ENCODE data around the gene PLK3. TPM values are rescaled to one million over a fixed set of nuclear protein-coding genes. Genes with fewer than 3 reads are reported as not detected.
"Not testable (repeated sequence)": the region's sequence is repeated elsewhere in the genome, so short reads cannot be mapped to it uniquely, and the experiment has no call there.

The PLK3 gene
- 11.7 and 14.9 TPM in 2 replicates for total RNA-seq

DNA sequence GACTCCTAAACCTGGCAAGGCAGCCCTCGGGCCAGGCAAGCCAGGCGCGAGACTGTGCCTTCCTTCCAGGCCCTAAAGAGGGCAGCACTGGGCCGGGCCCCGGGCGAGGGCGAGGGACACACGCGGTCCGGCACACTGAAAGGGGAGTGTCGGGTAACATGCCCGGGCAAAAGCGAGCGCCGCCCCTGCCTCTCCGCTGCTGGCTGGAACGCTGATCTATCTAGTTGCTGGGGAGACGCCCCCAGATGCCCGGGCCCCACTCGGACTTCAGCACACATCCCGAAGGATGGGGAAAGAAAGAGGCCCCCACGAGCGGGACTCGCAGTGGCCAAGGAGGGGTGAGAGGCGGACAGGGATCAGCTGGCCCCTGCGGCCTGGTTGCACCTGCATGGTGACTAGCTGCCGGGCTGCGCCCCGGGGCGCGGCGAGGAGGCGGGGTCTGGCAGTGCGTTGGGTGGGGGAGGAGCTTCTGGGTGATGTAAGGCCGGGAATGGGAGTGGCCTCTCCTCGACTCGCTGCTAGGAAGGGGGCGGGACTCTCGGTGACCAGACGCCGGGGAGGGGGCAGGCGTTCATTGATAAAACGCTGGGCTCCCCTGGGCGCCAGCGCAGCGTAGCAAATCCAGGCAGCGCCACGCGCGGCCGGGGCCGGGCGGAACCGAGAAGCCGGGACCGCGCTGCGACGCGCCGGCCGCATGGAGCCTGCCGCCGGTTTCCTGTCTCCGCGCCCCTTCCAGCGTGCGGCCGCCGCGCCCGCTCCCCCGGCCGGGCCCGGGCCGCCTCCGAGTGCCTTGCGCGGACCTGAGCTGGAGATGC lies at the start of gene PLK3:
Gene PLK3 (plus strand): TSS at position 608 of the 815 bp plus-strand sequence. CDS start 87 bp downstream, at position 695.
- DNase-seq (ENCODE audit: low read depth in 2 of 2) = peak; percentile 96 to 99

DNA sequence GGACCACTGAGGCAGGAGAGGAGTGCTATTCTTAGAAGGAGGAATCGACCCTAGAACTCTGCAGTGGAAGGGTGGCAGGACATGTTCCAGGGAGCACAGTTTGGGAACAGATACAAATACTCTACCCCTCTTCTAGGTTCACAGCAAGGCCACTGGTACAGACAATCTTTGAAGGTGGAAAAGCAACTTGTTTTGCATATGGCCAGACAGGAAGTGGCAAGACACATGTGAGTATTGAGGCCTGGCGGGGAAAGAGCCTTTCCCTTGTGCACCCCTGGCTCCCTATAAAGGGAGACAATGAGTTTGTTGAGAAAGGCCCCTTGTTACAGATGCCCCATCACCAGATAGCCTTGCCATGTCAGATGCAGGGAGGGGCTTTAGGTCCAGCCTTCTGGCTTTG lies 42.8 kb upstream of the PLK3 start:
- DNase-seq (ENCODE audit: low read depth in 2 of 2) = no peak

DNA sequence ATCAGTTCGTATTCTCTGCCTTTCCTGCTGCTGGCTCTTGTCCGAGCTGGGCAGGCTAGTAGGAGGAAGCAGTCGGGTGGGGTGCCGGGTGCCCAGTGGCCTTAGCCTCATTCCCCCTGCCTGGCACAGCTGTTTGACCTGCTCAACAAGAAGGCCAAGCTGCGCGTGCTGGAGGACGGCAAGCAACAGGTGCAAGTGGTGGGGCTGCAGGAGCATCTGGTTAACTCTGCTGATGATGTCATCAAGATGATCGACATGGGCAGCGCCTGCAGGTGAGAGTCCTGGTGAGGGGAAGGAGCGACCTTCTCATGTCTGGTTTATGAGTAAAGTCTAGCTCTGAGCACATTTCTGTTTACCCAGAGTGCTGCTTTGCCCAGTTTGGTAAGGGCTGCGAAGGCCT lies 41.1 kb upstream of the PLK3 start:
- DNase-seq (ENCODE audit: low read depth in 2 of 2) = no peak

DNA sequence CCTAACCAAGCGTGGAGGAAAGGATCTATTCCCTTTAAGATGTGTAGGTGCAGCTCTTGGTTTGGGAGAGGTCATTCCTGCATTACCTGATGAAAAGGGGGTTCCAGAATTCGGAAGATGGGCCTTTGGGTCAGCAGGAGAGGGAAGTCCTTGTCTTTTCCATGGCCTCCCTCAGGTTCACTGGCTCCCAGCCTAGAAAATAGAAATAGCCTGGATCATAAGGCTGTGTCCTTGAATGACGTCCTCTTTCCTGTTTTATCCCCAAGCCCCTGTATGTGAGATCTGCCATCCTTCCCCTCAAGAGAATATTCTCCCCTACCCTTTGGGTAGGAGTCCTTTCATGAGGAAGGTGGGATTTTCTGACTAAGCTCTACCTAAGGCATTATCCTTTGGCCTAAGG lies 39.3 kb upstream of the PLK3 start:
- no peak for DNase-seq (ENCODE audit: low read depth in 2 of 2)

DNA sequence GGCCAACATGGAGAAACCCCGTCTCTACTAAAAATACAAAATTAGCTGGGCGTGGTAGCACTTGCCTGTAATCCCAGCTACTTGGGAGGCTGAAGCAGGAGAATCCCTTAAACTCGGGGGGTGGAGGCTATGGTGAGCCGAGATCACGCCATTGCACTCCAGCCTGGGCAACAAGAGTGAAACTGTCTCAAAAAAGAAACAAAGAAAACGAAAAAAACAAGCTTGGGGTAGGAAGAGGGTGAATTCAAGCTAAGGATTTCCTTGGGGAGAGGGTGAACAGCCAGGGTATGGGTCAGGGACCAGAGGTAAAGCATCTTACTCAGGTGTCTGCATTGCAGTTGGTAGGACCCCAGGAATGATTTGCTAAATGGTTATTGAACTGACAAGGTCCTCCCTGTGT lies 33.8 kb upstream of the PLK3 start:
- DNase-seq (ENCODE audit: low read depth in 2 of 2) = not testable (repeated sequence)

DNA sequence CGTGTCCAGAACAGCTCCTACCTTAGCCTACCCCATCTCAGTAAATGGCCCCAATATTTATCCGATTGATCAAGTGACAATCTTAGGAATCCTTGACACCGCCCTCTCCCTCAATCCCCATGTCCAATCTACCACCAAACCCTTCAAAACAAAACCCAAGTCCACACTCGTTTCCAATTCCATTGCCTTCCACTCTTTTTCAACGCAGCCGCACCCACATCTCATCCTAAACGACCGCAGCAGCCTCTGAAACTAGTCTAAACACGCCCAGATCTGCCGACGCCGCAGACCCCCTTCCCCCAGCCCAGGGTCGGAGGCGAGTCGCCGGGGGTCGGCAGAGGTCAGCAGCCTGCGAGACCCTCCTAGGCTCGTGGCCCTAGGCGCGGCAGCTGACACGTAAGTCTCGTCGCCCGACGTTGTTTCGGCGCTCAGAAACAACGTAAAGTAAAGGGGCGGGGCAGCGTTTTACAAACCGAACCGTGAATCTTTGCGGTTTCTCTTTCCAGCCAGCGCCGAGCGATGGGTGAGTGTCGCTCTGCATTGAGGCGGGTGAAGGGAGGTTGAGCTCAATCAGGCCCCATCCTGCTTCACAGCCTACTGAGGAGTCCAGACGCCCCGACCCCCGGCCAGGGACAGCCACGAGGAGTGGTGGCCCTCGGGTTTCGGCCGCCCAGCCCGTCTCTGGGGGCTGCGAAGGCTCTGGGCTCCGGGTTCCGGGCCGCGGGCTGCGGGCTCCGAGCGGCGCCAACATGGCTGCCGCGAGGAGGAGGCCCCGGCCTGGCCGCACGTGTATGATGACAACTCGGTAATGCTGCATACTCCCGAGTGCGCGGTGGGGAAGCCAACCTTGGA lies 24.9 kb upstream of the PLK3 start, which contains the start of gene RPS8:
Gene RPS8 (plus strand): TSS at position 463 of the 852 bp plus-strand sequence. CDS start 57 bp downstream, at position 520.
- peak; percentile 91 to 96 for DNase-seq (ENCODE audit: low read depth in 2 of 2)

DNA sequence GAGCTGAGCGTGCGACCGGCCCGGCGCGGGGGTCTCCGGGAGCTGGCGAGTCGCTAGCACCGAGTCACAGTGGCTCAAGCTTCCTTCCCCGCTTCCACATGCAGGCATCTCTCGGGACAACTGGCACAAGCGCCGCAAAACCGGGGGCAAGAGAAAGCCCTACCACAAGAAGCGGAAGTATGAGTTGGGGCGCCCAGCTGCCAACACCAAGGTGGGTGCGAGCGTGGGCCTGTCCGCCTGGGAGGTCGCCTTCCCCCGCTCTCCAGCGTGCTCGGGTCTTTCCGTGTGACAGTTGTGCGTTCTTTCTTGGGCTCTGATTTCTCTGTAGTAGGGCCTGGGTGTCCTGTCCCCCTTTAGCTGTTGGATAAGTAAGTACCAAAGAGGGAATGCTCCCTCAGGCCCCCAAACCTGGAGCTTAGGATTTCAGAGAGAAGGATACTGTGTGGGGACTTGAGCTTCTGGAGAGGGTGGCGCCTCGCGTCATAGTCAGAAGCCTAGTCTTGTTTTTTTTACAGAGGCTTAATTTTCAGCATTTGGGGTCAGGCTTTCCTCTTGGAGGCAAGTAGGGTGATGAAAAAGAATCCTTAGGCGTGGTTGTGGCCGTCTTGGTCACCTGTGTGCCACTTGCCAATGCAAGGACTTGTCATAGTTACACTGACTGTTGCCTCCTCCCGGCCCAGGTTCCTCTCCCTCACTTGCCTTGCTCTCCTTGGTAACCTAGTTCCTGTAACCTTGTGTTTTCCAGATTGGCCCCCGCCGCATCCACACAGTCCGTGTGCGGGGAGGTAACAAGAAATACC lies 24.0 kb upstream of the PLK3 start:
- peak in 1 of 2 donors; percentile 29 for DNase-seq (ENCODE audit: low read depth in 2 of 2)

DNA sequence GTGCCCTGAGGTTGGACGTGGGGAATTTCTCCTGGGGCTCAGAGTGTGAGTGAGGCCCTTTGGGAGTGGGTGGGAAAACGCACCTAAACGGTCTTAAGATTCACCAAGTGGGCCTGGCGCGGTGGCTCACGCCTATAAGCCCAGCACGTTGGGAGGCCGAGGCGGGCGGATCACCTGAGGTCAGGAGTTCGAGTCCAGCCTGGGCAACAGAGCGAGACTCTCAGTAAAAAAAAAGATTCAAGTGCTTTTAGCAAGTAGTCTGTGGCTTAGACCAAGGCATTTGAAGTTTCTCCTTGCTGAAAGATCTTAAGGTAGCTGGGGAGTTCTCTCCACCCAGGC lies 23.5 kb upstream of the PLK3 start:
- DNase-seq (ENCODE audit: low read depth in 2 of 2) = no peak

DNA sequence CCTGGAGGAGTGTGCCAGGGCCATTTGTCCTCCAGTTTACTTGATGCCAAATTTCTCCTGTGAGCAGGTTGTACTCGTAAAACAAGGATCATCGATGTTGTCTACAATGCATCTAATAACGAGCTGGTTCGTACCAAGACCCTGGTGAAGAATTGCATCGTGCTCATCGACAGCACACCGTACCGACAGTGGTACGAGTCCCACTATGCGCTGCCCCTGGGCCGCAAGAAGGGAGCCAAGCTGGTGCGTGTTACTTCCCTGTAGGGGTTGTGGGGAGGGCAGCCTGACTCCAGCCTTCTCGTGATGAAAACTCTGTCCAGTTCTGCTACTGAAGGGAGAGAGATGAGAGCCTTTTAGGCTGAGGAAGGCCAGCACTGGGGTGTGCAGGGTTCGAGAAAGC lies 22.6 kb upstream of the PLK3 start:
- no peak for DNase-seq (ENCODE audit: low read depth in 2 of 2)

DNA sequence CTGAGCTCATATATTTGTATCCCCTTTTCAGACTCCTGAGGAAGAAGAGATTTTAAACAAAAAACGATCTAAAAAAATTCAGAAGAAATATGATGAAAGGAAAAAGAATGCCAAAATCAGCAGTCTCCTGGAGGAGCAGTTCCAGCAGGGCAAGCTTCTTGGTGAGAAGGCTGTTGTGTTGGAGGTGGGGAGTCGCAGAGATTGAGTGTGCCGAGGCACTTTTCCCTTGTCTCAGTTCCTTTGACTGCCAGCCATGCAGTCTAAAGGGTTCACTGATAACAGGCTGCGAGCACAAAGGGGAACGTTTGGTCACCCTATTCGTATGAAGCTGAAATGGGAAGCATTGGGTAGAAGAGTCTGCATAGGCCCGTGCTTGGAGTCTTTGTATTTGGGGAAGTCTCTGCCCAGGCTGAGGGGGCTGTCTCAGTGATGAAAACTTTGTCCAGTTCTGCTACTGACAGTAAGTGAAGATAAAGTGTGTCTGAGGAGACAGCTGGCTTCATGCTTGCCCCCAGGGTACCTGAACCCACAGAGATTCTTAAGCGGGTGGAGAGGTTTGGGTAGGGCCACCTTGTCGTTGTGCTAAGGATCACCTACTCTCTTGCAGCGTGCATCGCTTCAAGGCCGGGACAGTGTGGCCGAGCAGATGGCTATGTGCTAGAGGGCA lies 22.1 kb upstream of the PLK3 start:
- no peak for DNase-seq (ENCODE audit: low read depth in 2 of 2)

DNA sequence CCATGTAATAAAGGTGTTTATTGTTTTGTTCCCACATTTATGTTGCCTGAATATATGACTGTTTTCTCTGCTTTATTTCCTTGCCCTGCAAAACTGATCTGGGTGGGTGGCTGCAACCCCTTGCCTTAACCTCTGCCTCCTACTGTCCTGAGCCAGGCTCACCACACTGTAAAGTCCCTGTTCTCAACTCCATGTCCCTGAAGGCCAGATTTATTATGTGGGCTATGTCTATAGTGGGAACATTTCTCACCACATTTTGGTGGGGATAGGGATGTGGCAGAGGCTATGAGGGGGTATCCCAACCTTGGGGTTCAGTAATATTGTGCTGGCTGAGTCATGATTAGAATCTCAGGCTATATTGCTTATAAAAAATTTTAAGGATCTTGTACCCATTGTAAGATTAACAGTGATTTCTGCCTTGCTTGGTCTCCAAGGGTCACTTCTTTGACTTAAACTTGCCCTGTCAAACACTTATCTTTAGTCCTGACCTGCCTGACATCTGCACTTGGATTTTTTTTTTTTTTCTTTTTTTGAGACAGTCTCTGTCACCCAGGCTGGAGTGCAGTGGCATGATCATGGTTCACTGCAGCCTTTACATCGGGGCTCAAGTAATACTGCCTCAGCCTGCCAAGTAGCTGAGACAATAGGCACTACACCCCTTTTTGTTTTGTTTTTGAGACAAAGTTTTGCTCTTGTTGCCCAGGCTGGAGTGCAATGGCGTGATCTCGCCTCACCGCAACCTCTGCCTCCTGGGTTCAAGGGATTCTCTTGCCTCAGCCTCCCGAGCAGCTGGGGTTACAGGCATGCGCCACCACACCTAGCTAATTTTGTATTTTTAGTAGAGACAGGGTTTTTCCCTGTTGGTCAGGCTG lies 21.2 kb upstream of the PLK3 start:
- no peak for DNase-seq (ENCODE audit: low read depth in 2 of 2)

DNA sequence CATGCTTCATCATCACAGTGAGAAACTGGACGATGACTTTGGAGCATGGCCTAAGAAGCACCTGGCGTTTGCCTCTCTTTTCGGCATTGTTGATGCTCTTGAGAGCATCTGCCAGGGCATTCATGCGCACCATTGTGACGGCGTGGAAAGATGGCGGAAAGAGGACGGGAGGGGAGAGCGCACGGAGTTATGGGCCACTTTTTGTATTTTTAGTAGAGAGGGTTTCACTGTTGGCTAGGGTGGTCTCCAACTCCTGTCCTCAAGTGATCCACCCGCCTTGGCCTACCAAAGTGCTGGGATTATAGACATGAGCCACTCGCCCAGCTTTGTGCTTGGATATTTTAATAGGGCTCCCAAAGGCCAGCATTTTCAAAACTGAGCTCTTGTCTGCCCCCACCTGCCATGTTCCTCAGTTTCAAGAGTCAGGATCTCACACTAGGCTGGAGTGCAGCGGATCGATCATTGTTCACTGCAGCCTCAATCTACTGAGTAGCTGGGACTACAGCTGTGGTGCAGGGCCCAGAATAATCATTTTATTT lies 19.5 kb upstream of the PLK3 start:
- no peak for DNase-seq (ENCODE audit: low read depth in 2 of 2)

DNA sequence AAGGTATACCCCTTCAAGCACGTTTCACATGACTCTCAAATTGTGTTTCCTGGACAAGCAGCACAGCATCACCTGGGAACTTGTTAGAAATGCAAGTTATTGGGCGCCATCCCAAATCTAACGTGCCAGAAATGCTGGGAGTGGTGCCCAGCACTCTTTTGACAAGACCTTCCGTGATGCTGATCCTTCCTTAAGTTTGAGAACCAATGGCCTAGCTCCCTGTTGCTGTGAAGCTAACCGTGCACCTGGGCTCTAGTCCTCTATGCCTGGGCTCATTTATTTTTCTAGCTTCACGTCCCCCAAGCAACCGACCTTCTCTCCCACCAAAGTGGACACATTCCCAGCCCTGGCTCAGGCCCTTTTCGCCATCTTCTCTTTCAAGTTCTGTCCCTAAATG lies 16.5 kb upstream of the PLK3 start:
- DNase-seq (ENCODE audit: low read depth in 2 of 2) = no peak

DNA sequence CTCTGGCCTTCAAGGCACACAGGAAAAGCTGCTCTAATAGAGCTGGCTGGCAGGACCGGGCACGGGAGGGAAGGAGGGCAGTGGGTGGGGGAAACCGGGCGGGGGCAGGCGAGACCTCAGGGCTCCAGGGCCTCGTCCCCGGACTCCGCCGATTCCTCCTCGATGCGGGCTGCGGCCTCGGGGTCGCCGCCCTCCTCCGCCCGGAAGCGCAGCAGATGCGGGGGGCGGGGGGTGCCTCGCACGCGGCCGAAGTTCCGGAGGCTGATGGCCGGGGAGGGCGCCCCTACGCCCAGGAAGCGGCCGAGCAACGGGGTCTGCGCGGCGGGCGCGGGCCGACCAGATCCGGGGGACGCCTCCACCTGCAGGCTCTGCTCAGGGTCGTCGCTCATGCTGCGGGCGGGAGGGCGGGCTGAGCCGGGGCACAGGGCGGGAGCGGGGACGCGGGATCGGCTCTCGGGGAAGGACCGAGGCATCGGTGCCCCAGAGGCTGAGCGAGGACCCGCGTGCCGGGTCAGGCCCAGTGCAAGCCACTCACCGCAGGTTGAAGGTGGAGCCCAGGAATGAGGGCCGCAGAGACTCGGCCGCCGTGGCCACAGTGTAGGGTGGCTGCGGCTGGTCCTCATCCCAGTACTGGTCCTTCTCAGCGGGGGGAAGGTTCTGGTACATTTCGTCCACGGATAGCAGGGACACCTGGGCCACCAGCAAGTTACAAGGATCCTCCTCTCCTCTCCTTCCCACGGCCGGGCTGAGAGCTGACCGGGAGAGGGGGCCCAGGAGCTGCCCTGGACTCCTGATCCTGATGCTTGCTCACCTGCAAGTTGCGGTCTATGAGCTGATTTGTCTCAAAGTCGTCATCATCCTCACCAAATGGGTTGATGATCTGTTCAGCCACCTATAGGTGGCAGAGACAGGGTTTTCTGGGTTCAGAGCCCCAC lies 15.8 kb upstream of the PLK3 start:
- no peak for DNase-seq (ENCODE audit: low read depth in 2 of 2)

DNA sequence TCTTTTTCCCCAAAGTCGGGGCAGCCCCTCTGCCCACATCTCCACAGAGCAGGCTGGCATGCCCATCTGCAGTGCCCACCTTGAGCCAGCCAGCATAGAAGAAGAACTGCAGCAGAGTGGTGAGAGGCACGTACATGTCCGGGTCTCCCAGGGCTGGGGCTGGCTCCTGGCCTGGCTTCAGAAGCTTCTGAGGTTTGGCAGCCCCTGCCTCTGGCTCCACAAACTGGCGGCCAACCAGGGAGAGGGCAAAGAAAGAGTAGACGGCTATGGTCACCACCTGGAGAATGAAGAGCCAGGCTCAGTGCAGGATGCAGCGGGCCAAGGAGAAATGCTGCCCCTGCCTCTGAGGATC lies 15.2 kb upstream of the PLK3 start:
- no peak for DNase-seq (ENCODE audit: low read depth in 2 of 2)

DNA sequence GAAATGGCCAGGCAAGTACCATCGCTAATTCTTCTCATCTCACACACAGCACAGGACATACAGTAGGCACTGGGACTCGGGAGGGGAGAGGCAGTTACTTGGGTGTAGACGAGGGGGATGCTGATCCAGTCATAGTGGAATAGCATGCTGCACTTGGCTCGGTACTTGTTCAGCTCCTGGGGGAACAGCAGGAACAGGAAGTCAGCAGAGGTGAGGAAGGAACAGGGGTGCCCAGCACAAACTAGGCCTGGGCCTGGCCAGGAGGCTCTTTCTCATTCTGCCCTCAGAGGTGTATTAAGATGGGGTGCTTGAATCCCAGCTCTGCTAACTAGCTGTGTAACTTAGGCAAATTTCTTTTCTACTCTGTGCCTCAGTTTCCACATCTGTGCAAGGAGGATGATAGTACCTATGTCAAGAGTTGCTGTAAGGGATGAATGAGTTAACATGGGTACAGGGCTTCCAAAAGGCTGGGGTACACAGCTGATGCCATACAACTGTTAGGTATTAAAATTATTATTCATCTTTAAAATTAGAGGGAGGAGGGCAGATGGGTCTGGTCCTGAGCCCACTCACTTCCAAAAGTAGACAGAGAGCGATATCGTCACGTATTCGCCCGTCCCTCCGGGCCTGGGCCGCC lies 14.6 kb upstream of the PLK3 start:
- no peak for DNase-seq (ENCODE audit: low read depth in 2 of 2)

DNA sequence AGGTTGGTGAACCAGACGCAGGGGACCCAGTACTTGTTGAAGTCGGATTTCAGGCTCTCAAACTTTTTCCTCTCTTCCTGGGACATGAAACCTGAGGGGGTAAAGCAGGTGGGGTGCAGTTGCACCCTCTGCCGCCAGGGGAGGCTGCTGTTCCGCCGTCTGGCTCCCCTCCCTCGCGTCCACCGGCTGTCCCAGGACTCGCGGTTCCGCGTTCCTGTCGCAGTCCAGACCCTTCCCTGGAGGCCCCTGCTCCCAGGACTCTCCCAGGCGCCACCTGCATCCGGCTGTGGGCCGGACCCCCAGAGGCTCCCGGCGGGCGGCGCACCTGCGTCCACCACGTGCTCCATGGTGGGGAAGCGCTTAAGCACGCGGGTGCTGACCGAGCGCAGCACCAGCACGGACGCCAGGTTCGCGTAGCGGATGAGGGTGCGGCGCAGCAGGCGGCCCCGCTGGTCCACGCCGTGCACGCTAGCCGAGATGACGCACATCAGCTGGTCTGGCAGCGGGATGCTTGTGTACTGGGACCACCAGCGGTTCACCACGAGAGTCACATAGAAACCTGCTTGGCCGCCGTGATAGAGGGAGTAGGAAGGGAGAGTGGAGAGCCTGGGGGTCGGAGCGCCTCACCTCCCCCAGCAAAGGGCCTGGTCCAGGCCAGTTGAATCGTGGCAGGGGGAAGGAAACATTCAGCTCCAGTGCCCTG lies 13.9 kb upstream of the PLK3 start:
- peak in 1 of 2 donors; percentile 71 for DNase-seq (ENCODE audit: low read depth in 2 of 2)

Data from dermis microvascular lymphatic vessel endothelial cell (primary cell).